GM19043 (cell line): ENCODE measurements around the gene ASAP2.

Source experiments
- ATAC-seq: cut with Tn5 transposase; IDR thresholded peaks from one replicate; pipeline ENCODE4 v1.9.1; 2021; ENCODE audit warnings: low read depth; ENCODE audit not compliant: unreplicated experiment

Gene ASAP2

DNA sequence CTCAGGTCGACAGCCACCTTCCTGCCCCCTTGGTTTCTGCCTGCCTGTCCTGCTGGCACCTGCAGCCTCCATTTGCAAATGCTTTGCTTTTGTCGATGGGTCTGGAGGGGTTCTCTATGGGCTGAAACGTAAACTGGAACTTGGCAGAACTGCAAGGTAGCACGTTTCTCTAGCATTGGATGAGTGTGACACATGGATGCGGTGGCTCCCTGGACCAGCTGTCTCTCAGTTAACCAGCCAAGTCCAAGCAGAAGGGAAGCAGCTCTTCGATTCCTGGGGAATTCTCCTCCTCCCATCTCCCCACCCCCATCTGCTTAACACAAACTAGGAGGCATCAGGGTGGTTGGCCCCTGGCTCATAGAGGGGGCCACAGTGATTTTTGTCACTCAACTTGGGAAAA is 159.4 kb downstream of the ASAP2 start:
- ATAC-seq = no peak

DNA sequence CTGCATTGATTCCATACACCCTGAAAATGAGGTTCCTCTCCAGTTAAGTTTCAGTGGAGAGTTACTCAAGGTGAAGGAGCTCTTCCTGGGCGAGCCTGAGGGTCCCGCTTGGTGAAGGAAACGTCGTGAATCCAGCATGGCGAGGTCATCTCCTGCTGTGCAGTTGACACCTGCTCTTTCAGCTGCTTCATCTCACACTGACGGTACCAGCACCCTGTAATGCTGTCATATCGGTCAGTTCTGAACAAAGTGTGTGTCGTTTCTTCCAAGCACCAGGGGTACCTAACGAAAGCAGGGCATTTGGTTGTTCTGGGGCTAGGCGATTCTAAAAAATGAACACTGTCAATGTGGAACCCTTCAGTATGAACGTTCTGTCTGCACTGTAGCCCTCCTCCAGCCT is 164.1 kb downstream of the ASAP2 start:
- no peak for ATAC-seq

DNA sequence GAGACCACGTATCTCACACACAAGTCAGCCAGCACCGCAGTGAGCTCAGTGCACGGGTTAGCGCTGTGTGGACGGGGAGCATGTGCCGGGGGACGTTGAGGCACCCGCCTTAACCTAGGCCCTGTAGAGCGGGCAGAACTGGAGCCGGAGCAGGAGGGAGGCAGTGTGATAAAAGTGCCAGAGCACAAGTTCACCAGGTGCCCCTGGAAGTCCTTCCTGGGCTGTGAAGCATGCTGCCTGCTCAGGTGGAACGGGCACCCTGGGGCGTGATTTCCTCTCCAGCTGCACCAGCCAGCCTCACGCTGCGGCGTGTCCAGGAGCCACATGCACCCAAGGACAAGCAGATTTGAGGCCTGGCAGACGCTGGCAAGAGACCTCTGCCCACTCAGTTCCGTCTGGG is 166.4 kb downstream of the ASAP2 start:
- ATAC-seq = no peak

DNA sequence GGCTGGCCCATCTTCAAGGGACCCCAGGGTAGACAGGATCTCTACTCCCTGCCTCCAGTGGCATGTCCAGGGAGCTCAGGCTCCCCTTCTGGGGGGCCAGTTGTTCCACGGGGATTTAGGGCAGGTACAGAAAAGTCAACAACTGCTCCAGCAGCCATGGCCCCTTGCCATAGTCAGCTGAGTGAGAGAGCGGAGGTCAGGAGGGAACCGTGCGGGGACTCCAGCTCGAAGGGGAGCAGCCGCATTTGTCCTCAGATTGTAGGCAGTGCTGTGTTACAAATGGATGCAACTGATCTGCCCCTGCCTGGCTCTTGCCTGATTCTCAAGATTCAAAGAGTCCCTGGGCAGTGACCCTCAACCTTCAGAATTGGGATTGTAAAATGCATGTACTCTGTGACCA is 166.9 kb downstream of the ASAP2 start:
- no peak for ATAC-seq

- ATAC-seq = no peak
Measured at GRCh38 chr2:9374071-9374730, 167.6 kb downstream of the ASAP2 start.

DNA sequence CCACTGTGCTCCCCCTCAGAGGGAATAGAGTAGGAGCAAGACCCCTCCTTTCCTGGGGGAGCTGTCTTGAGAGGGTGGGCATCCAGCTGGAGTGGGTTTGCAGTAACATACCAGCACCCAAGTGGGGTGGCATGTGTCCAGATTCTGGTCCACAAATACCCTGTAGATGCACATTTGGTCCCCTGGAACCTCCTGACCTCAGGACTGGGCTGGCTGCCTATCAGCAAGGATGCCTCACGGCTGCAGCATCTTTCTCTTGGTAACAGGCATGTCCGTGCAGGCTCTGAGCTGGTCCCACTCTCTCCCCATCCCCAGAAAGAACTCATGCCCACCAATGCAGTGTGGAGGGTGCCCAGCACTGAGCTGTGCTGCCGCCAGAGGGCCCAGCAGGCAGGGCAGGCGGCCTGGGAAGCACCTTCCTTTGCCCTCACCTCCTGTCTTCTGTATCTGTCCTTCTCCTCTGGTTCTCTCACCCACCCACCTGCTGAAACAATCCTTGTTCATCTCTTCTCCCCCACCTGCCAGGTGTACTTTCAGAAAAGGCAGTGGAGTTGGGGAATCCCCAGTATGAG is 169.3 kb downstream of the ASAP2 start:
- ATAC-seq = no peak

DNA sequence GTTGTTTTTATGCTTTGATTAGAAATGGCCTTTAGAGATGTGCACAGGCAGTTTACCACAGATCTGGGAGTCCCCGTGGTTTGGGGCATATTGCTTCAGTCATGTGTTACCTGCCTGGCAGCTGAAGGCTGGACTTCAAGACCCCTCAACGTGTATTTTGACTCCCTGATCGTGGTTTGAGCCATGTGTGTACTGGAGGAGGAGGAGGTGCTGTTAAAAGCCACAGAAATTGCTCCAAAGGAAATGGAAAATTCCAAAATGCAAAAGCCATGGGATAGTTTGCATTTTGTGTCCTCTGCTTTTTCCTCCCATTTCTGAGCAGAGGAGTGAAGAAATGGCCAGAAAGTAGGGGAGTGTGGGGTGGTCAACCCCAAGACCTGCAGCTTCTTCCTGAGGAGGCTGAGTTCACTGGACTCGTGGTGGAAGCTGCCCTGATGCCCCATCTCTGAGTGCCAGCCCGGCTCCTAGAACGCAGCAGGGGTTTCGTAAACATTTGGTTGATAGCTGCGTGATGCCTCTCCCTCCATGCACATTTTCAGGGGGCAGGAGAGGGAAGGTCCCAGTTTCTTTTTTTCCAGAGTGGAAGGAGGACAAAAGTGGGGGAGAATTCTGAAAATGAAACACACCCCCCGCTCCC is 171.0 kb downstream of the ASAP2 start:
- ATAC-seq = no peak

GRCh38 chr2:9378433-9379390 is 172.1 kb downstream of the ASAP2 start:
- no peak for ATAC-seq

DNA sequence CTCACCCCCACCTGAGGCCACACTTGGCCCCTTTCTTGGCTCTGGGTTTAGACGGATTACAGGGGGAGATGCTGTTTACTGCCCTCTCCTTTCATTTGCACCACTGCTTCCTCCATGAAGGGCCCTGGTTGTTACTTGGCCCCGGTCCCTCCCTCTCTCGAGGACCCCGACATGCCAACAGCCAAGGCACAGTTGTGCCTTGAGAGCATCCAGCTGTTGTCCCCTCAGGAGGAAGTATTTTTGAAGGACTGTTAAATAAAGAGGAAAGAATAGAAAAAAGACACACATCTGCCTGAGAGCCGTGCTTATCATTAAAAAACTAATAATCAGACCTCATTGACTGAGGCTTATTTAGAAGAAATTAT is 172.8 kb downstream of the ASAP2 start:
- no peak for ATAC-seq

DNA sequence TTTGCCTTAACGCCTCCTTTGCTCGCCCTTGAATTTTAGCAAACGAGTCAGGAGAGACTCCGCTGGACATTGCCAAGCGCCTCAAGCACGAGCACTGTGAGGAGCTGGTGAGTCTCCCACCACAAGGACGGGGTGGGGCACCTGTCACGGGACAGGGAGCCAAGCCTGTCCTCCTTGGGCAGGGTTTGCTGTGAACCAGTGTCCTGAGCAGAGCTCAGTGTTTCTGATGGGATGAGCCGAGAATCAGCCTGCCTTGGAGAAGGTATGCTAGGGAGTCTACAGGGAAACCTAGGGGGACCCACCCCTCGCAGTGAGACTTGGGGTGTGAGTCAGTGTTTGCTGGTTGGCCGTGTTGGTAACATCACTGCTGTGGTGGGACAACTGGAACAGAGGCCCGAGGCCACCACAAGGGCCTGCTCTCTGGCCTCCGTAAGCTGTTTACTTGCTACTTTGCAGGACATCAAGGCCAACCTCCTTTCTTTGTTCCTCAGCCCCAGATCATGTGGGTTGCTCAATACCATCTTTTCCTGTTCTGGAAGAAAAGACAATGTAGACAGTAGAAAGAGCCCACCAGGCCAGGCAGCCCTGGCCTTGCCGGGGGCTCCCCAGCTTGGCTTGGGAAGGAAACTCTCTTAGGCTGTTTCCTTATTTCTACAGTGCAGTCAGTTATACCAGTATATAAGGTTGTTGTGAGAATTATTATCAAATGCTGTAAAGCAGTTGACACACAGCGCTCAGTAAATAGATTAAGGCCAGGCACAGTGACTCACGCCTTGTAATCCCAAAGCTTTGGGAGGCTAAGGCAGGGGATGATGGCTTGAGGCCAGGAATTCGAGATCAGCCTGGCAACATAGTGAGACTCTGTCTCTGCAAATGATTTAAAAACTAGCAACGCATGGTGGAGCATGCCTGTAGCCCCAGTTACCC is 174.4 kb downstream of the ASAP2 start:
- no peak for ATAC-seq

GRCh38 chr2:9382604-9383235 is 176.1 kb downstream of the ASAP2 start:
- ATAC-seq = no peak

DNA sequence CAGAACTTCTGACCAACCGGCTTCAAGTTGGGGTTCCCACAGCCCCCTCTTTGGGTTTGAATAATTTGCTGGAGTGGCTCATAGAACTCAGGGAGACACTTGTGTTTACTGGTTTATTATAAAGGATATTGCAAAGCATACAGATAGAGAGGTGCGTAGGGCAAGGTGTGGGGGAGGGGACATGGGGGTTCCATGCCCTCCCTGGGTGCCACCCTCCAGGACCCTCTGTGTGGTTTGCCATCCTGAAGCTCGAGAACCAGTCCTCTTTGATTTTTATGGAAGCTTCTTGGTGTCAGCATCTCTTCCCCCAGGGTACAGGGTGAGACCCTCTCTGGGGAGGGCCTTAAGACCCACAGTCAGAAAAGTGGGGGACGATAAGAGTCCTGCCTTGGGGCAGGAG is 177.9 kb downstream of the ASAP2 start:
- ATAC-seq = no peak

- no peak for ATAC-seq
Measured at GRCh38 chr2:9385841-9386240, 179.2 kb downstream of the ASAP2 start.

- no peak for ATAC-seq
Measured at GRCh38 chr2:9388199-9388681, 181.6 kb downstream of the ASAP2 start.

- no peak for ATAC-seq
Measured at GRCh38 chr2:9388950-9389911, 182.6 kb downstream of the ASAP2 start.

GRCh38 chr2:9390151-9390850 is 183.7 kb downstream of the ASAP2 start:
- no peak for ATAC-seq

GRCh38 chr2:9390991-9391390 is 184.4 kb downstream of the ASAP2 start:
- ATAC-seq = no peak
